ENCODE data around the gene KRTAP9-8.
"Not testable (repeated sequence)": the region's sequence is repeated elsewhere in the genome, so short reads cannot be mapped to it uniquely, and the experiment has no call there.

Gene KRTAP9-8

GRCh38 chr17:41255381-41256290, 17.8 kb downstream of the KRTAP9-8 start, which contains the start of gene KRTAP9-9:
TSS of gene KRTAP9-9 (plus strand) at chr17:41255384.
- DNase-seq (ENCODE audit: low spot score) = not testable (repeated sequence)

DNA sequence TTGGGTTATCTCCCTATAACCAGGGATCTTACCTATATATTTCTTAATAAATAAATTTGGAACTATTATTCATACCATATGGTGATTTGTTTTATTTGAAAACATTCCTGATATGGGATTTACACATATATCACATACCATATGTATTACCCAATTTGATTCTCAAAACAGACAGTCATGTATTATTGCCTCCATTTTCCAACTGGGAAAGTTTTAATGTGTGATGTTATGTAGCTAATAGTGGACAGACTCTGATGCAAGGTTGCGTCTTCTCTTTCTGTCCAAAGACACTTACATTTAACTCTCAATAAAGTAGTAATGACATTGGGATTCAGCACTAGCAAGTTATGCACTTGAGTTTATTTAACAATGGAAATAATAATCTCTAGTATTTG, 18.5 kb downstream of the KRTAP9-8 start:
- DNase-seq (ENCODE audit: low spot score) = no peak

DNA sequence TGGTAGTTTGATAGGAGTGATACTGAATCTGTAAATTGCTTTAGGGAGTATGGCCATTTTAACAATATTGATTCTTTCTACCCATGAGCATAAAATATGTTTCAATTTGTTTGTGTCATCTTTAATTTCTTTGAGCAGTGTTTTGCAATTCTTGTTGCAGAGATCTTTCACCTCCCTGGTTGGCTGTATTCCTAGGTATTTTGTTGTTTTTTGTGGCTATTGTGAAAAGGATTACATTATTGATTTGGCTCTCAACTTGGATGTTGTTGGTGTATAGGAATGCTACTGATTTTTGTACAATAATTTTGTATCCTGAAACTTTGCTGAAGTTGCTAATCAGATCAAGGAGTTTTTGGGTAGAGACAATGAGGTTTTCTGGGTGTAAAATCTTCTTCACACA, 20.6 kb downstream of the KRTAP9-8 start:
- no peak for DNase-seq (ENCODE audit: low spot score)

- no peak for DNase-seq (ENCODE audit: low spot score)
Observed at GRCh38 chr17:41263212-41263611, 25.4 kb downstream of the KRTAP9-8 start.

- DNase-seq (ENCODE audit: low spot score) = no peak
Observed at GRCh38 chr17:41264599-41264998, 26.8 kb downstream of the KRTAP9-8 start.

GRCh38 chr17:41265078-41265477, 27.3 kb downstream of the KRTAP9-8 start, which contains the start of gene KRTAP9-6:
TSS of gene KRTAP9-6 (plus strand) at chr17:41265378. CDS start at chr17:41265378, 0 bp downstream.
- no peak for DNase-seq (ENCODE audit: low spot score)

DNA sequence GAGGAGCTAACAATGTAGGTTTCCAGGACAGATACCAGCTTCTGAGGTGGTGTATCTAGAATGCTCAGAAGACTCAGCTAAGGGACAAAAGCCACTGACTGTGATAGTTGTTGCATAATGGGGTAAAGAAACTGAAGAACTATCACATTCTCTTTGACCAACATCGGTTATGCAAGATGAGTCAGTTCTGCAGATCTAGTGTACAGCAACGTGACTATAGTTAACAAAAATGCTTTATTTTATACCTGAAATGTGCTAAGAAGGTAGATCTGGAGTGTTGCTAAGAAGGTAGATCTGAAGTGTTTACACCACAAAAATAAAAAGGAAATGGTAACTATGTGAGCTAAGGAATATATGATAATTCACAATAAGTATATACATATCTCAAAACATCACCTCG, 29.9 kb downstream of the KRTAP9-8 start:
- DNase-seq (ENCODE audit: low spot score) = no peak

DNA sequence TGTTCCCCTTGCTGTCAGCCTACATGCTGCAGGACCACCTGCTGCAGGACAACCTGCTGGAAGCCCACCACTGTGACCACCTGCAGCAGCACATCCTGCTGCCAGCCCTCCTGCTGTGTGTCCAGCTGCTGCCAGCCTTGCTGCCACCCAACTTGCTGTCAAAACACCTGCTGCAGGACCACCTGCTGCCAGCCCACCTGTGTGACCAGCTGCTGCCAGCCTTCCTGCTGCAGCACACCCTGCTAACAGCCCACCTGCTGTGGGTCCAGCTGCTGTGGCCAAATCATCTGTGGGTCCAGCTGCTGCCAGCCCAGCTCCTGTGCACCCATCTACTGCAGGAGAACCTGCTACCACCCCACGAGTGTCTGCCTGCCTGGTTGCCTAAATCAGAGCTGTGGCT, 33.5 kb downstream of the KRTAP9-8 start:
- not testable (repeated sequence) for DNase-seq (ENCODE audit: low spot score)

GRCh38 chr17:41271858-41272257, 34.1 kb downstream of the KRTAP9-8 start:
- no peak for DNase-seq (ENCODE audit: low spot score)

DNA sequence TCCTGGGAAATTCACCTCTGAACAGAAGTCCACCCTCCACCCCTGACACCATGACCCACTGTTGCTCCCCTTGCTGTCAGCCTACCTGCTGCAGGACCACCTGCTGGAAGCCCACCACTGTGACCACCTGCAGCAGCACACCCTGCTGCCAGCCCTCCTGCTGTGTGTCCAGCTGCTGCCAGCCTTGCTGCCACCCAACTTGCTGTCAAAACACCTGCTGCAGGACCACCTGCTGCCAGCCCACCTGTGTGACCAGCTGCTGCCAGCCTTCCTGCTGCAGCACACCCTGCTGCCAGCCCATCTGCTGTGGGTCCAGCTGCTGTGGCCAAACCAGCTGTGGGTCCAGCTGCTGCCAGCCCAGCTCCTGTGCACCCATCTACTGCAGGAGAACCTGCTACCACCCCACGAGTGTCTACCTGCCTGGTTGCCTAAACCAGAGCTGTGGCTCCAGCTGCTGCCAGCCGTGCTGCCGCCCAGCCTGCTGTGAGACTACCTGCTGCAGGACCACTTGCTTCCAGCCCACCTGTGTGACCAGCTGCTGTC, 37.9 kb downstream of the KRTAP9-8 start, which contains the start of gene KRTAP9-7:
Gene KRTAP9-7 (plus strand): TSS at position 51 of the 543 bp plus-strand sequence. CDS start 0 bp downstream, at position 51.
- DNase-seq (ENCODE audit: low spot score) = not testable (repeated sequence)

DNA sequence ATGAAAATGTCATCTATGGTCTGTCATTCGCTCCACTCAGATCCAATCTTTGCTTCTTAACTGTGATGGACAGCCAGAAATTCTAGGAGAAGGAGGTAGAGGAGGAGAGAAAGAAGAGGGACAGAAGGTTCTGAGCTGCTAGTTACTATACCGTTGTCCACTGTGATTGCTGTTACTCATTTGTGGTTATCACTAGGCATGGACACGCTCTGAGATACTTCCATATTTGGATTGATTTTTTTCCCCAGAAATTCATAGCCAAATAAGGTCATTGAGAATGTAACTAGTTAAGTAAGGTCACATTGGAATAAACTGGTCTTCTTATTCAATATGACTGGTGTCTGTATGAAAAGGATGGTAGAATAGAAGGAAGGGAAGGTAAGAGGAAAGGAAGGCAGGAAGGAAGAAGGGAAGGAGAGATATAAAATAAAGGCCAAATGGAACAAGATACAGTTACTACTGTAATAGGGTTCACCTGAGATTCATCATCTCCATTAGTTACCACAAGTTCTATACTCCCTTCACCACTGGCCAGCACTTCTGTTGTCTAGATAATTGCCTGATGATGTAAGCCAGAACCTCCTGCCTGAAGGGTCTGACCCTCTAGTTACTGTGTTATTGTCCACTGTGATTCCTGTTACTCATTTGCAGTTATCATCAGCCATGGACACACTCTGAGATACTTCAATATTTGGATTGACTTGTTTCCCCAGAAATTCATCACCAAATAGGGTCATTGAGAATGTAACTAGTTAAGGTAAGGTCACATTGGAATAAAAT, 40.6 kb downstream of the KRTAP9-8 start:
- no peak for DNase-seq (ENCODE audit: low spot score)

DNA sequence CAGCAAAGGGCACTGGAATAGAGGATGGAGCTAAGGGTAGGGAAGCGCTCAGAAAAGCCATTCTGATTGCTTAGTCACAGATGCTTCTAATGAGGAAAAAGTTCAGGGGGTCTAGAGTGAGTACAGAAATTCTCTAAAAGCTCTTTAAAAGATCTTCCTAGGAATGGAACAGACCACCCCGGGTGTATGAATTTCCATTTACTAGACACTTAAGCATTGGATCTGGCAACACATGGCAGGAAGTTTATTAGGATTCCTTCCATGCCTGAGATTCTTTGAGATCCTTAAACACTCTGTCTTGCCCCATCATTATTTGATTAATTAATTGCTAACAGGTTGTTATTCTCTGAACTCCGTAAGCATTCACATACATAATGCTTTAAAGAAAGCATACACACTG, 46.2 kb downstream of the KRTAP9-8 start:
- no peak for DNase-seq (ENCODE audit: low spot score)

DNA sequence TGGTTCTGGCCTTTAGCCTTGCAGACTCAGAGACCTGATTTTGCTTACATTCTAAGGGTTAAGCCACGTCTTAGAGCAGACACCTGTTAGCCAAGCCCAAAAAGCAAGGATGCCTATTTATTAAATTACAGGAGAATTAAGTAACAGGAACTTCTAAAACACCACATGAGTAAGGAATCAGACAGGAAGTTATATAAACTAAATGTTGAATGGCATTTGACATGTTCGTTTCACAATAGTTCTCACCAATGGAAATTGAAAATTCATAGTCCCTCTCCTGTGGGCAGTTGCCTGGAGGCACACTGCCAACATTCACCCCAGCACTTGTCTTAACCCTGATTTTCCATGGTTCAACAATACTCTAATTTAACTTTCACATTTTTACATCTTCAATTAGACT, 46.7 kb downstream of the KRTAP9-8 start:
- DNase-seq (ENCODE audit: low spot score) = no peak

DNA sequence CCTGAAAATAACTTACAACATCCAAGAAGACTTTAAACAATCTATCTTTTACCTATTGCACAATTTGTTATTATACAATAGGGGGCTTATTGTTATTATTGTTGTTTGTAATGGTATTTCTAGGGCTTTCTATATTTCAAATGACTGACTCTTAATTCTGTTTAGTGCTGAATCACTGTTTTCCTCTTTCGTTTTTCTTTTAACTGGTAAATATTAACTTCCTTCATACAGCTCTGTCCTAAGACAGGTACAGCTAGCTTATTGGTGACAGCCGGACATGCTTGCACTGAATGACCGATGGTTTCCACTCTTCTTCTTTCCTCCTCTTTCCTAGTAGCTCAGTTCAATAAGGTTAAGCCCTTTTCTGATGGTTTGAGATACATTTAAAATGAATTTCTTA, 49.3 kb downstream of the KRTAP9-8 start:
- DNase-seq (ENCODE audit: low spot score) = no peak
